Spinal cord (tissue), 10 donors: ENCODE results near the gene GPR84. TPM values are rescaled to one million over a fixed set of nuclear protein-coding genes. Genes with fewer than 3 reads are reported as not detected.

Experiments
- DNase-seq, 6 donors: peaks; one replicate each; pipeline versions ENCODE4 v3.0.0 to v3.0.0-alpha.2; 2013 to 2015; ENCODE audit warnings: low spot score in 6 of 6, low read depth in 4 of 6
- H3K27ac ChIP-seq: one replicate; pipeline ENCODE4 v1.5.1; 2013; ENCODE audit warnings: low read depth, low read length, control low read depth
- H3K27me3 ChIP-seq: one replicate; pipeline ENCODE4 v1.6.1; 2013; ENCODE audit warnings: low read length; ENCODE audit not compliant: control insufficient read depth, insufficient read depth
- H3K36me3 ChIP-seq: one replicate; pipeline ENCODE4 v1.6.1; 2013; ENCODE audit warnings: low read length; ENCODE audit not compliant: control insufficient read depth, insufficient read depth
- H3K4me1 ChIP-seq: one replicate; pipeline ENCODE4 v1.6.1; 2013; ENCODE audit warnings: low read length; ENCODE audit not compliant: control insufficient read depth, insufficient read depth
- H3K4me3 ChIP-seq: one replicate; pipeline ENCODE4 v1.5.1; 2013; ENCODE audit warnings: low read depth, low read length, control low read depth
- H3K9me3 ChIP-seq: one replicate; pipeline ENCODE4 v1.6.1; 2013; ENCODE audit warnings: low read length; ENCODE audit not compliant: control insufficient read depth, insufficient read depth
- WGBS: methylation state at CpG from one replicate; pipeline ENCODE4 v1.1.5; 2013; ENCODE audit warnings: missing lambda C conversion rate; ENCODE audit not compliant: insufficient coverage; 5-methylcytosine and 5-hydroxymethylcytosine counted together
- polyA plus RNA-seq, 2 donors: library from polyadenylated mRNA; unstranded; fragments of 120-200 nt; gene quantifications; one replicate each; pipeline ENCODE4 v1.2.1, GENCODE V29; 2013; ENCODE audit not compliant: insufficient read length in 2 of 2
- total RNA-seq, 2 donors: library from RNA; depleted of rRNA in 1 of 2; stranded (reverse); fragments of 120-200 nt in 1 of 2; fragments of >200 nt in 1 of 2; gene quantifications; one replicate each; pipeline versions ENCODE4 v1.2.3 to v1.2.4, GENCODE V29; 2013 to 2014
- donor health status: healthy.

The GPR84 gene
- total and polyA plus RNA-seq, 4 donors, result 0.33 to 0.99 (median 0.60) TPM

GRCh38 chr12:54393207-54393609 is 28.9 kb upstream of the GPR84 start:
- no peak for DNase-seq
- peaks cover 39% of the 10 kb centered on the region for H3K4me1 ChIP-seq
- no peaks in the 10 kb centered on the region for H3K36me3 ChIP-seq
- no peak overlapping the region for H3K4me3 ChIP-seq
- WGBS, result 61% methylated on average over 5 of the region's 6 CpGs
- H3K27ac ChIP-seq, result no peak overlapping the region
- no peaks in the 10 kb centered on the region for H3K27me3 ChIP-seq
- no peaks in the 10 kb centered on the region for H3K9me3 ChIP-seq

- DNase-seq, result no peak
- 90% methylated on average over 8 of the region's 8 CpGs for WGBS
- Histone ChIP-seq H3K27me3 (no peaks in the 10 kb centered on the region), H3K4me1 (peaks cover 39% of the 10 kb centered on the region), H3K9me3 (no peaks in the 10 kb centered on the region), H3K36me3 (no peaks in the 10 kb centered on the region), H3K4me3 (no peak overlapping the region), H3K27ac (no peak overlapping the region)
These were observed 28.4 kb upstream of the GPR84 start for GRCh38 chr12:54392485-54393206.

GRCh38 chr12:54390668-54391551 is 26.6 kb upstream of the GPR84 start:
- Histone ChIP-seq H3K27ac (no peak overlapping the region), H3K27me3 (no peaks in the 10 kb centered on the region), H3K9me3 (no peaks in the 10 kb centered on the region), H3K4me3 (peak overlapping the region; percentile 46), H3K36me3 (no peaks in the 10 kb centered on the region), H3K4me1 (peaks cover 43% of the 10 kb centered on the region)
- peak in 3 of 6 donors; percentile 32 to 91 (median 74) for DNase-seq
- 0% methylated on average over 36 of the region's 51 CpGs for WGBS

- Histone ChIP-seq H3K4me3 (no peak overlapping the region), H3K27me3 (no peaks in the 10 kb centered on the region), H3K4me1 (peaks cover 47% of the 10 kb centered on the region), H3K27ac (no peak overlapping the region), H3K36me3 (no peaks in the 10 kb centered on the region), H3K9me3 (no peaks in the 10 kb centered on the region)
- WGBS, result no CpG with 5 or more reads among the region's 7 CpGs
- DNase-seq, result no peak
These were observed 25.9 kb upstream of the GPR84 start for GRCh38 chr12:54390176-54390667.

GRCh38 chr12:54389607-54390175 is 25.4 kb upstream of the GPR84 start:
- Histone ChIP-seq H3K27me3 (no peaks in the 10 kb centered on the region), H3K36me3 (no peaks in the 10 kb centered on the region), H3K4me1 (peaks cover 52% of the 10 kb centered on the region), H3K4me3 (no peak overlapping the region), H3K27ac (no peak overlapping the region), H3K9me3 (no peaks in the 10 kb centered on the region)
- 75% methylated on average over 5 of the region's 5 CpGs for WGBS
- no peak for DNase-seq

- peaks cover 57% of the 10 kb centered on the region for H3K4me1 ChIP-seq
- no peak for DNase-seq
- 67% methylated on average over 1 of the region's 3 CpGs for WGBS
- H3K36me3 ChIP-seq, result no peaks in the 10 kb centered on the region
- H3K27me3 ChIP-seq, result no peaks in the 10 kb centered on the region
- no peak overlapping the region for H3K4me3 ChIP-seq
- no peak overlapping the region for H3K27ac ChIP-seq
- no peaks in the 10 kb centered on the region for H3K9me3 ChIP-seq
These were observed 24.8 kb upstream of the GPR84 start for GRCh38 chr12:54389134-54389508.

- H3K27me3 ChIP-seq, result no peaks in the 10 kb centered on the region
- no peaks in the 10 kb centered on the region for H3K36me3 ChIP-seq
- H3K4me1 ChIP-seq, result peaks cover 60% of the 10 kb centered on the region
- no peak overlapping the region for H3K27ac ChIP-seq
- H3K4me3 ChIP-seq, result no peak overlapping the region
- no peaks in the 10 kb centered on the region for H3K9me3 ChIP-seq
- no CpG with 5 or more reads among the region's 4 CpGs for WGBS
- no peak for DNase-seq
These were observed 24.2 kb upstream of the GPR84 start for GRCh38 chr12:54388237-54389133.

- 63% methylated on average over 2 of the region's 3 CpGs for WGBS
- no peaks in the 10 kb centered on the region for H3K27me3 ChIP-seq
- no peaks in the 10 kb centered on the region for H3K9me3 ChIP-seq
- peaks cover 52% of the 10 kb centered on the region for H3K4me1 ChIP-seq
- H3K36me3 ChIP-seq, result peaks cover 4% of the 10 kb centered on the region
- no peak overlapping the region for H3K4me3 ChIP-seq
- H3K27ac ChIP-seq, result no peak overlapping the region
- no peak for DNase-seq
These were observed 22.8 kb upstream of the GPR84 start for GRCh38 chr12:54387114-54387467.
